Uterus (tissue), 2 donors: ENCODE results near the gene TBC1D14.

ENCODE experiments used
- CTCF ChIP-seq, 4 experiments: fragments of 200-600 bp in 2 of 4; fragments of 450-650 bp in 2 of 4; sonication (generic) in 2 of 4; IDR thresholded peaks; one replicate each; pipeline ENCODE4 v1.5.1; 2016 to 2019; ENCODE audit warnings: antibody characterized with exemption in 4 of 4, mild to moderate bottlenecking in 2 of 4, moderate library complexity in 1 of 4
- POLR2A ChIP-seq, 2 donors: fragments of 450-650 bp; IDR thresholded peaks; one replicate each; pipeline ENCODE4 v1.6.1; 2016; ENCODE audit warnings: antibody characterized with exemption in 2 of 2, mild to moderate bottlenecking in 1 of 2, moderate library complexity in 1 of 2

- TF ChIP-seq POLR2A (IDR thresholded peaks at IDR 0.05) (no peak), CTCF (IDR thresholded peaks at IDR 0.05) (no peak)
Measured at GRCh38 chr4:6932475-6932874, 22.8 kb downstream of the TBC1D14 start.
